GM21423 (cell line): ENCODE results near the gene BPI.
"Not testable (repeated sequence)": the region's sequence is repeated elsewhere in the genome, so short reads cannot be mapped to it uniquely, and the experiment has no call there.

ENCODE experiments used
- ATAC-seq: cut with Tn5 transposase; IDR thresholded peaks from one replicate; pipeline ENCODE4 v1.9.1; 2021; ENCODE audit warnings: mild to moderate bottlenecking, moderate library complexity; ENCODE audit not compliant: unreplicated experiment

The BPI gene

DNA sequence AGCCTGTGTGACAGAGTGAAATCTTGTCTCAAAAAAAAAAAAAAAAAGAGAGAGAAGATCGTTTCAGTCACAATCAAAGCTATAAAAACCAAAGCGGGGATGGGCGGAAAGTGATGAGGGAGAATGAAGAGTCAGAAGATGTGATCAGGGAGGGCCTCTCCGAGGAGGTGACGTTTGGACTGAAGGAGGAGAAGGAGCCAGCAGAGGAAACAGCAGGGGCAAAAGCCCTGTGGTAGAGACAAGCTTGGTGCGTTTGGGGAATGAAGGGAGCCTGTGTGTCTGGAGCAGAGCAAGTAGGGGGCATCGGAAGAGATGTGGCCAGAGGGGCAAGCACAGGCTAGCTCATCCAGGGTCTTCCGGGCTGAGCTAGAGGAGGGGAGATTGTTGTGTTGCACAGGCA is 27.9 kb downstream of the BPI start:
- no peak for ATAC-seq

DNA sequence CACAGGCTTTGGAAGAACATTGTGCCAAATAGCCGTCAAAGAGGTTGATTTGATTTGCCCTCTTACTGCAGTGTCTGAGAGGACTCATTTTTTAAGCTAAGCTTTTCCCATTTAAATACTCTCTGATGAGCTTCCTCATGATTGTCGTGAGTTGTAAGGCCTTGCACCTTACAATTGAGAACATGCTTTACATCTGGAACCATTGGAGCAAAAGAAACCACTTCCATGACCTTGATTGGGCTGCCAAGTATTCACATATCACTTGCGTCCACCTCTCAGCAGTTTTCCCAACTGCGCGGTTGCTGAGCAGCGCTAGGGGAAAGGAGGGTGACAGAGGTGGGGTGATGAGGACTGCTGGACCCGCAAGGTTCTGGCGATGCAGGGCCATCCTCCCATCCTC is 30.1 kb downstream of the BPI start:
- ATAC-seq = no peak

DNA sequence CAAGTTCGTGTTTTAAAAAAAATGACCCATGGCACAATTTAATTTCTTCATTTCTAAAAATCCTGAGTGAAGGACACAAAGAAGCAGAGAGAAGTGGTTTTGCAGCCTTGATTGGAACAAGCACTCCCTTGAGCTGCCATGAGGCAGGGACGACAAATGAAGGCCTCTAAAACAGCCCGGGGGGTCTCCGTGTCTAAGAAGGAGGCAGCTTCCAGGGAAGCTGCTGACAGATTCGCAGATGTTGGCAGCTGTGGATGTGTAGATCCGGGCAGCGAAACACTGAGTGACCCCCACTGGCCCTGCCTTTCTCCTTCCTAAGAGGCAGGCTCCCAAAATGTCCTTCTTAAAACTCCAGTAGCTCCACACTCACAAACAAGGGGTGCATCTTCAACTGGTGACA is 32.8 kb downstream of the BPI start:
- ATAC-seq = no peak

DNA sequence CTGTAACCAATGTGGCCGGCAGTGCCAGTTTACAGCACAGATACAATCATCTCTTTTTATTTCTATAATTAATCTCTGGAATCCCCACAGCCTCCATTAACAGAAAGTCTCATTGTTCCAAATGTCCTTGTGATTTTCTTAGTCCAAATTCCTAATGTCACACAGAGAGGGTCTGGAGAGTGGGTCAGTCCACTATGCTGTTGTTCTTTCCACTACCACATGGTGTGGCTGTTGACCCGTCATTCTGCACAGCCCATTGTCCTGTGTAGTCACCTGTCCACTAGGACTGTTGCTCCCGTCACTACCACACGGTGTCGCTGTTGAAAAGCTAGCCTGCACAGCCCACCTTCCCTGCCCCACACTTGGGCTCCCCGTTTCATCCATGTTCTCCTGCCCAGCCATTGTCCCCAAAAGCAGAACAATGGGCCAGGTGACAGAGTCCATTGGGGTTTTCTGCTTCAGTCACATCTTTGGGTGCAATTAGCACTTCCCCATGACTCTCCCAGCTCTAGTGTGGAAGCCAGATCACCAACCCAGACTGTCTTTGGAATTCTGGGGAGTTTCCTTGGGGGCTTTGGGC is 33.7 kb downstream of the BPI start:
- no peak for ATAC-seq

DNA sequence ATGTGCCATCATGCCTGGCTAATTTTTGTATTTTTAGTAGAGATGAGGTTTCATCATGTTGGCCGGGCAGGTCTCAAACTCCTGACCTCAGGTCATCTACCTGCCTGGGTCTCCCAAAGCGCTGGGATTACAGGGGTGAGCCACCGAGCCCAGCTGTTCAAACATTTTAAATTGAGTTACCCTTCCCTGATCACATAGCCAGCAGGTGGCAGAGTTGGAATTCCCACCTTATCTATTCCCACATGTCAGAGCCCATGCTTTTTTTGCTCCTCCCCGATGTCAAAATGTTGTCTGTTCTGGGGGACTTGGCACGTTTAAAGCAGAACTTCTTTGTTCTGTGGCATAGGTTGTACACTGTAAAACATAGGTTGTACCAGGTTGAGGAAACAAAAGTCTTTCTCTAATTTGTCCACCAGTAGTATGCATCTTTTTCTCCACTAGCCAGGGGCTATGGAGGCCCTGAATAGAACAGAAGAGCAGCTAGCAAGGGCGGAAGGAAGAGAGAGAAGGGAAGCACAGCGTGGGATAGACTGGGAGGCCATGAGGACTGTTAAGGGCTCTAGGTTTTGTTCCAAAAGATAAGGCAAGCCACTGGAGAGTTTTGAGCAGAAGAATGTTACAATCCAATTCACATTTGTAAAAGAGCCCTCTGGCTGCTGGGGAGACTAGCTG is 35.0 kb downstream of the BPI start:
- no peak for ATAC-seq

DNA sequence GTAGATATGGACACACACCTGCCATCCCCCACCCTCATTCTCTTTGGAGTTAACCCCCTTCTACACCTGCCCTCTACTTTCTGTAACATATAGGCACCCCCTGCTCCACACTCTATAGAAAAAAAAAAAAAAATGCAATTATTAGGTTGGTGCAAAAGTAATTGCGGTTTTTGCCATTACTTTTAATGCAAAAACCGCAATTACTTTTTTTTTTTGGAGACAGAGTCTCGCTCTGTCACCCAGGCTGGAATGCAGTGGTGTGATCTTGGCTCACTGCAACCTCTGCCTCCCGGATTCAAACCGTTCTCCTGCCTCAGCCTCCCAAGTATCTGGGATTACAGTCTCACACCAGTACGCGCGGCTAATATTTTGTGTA is 35.6 kb downstream of the BPI start:
- ATAC-seq = not testable (repeated sequence)

DNA sequence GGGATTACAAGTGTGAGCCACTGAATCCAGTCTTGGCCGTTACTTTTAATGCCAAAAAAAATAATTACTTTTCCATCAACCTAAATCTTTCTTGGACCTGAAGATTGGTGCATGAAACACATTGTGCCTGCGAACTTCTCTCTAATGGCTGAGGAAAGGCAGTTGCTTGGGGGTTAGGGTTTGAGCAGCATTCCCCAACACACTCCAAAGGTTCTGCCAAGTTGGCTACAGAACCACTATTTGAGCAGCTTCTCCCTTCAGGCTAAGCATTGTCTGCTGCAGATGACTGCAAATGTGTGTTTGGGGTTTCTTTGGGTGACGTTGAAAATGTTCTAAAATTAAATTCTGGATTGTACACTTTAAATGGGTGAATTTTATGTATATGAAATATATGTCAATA is 36.0 kb downstream of the BPI start:
- ATAC-seq = no peak

DNA sequence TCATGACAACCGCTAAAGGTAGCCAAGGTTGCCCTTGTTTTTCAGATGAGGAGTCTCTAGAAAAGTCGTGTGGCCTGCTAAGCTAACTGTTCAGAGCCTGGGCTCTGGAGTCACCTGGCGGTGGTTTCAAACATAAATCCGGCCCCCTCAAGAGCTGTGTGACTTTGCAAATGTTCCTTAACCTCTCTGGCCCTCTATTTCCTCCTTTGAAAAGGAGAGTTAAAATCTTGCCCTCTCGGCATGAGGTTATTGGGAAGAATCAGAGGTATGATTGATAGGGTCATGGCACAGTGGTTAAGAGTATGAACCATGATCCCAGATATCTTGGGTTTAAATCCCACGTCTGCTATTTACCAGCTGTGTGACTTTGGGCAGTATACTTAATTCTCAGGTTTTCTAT is 36.7 kb downstream of the BPI start:
- no peak for ATAC-seq

DNA sequence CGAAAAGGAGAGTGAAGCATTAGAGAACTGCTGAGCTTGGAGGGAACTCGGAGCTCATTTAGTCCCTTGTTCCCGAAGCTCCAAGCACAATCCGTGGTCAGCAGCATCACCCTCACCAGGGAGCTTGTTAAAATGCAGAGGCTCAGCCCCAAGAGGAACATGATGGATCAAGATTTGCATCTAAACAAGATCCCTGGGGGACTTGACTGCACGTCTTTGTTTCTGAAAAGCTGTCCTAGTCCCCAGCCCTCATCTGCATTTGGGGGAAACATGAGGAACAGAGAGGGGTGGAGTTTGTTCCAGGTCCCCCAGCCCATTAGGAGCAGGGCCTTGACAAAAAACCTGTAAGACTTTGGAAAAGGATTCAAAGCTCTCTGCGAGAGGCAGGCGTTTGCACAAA is 38.3 kb downstream of the BPI start:
- ATAC-seq = no peak

DNA sequence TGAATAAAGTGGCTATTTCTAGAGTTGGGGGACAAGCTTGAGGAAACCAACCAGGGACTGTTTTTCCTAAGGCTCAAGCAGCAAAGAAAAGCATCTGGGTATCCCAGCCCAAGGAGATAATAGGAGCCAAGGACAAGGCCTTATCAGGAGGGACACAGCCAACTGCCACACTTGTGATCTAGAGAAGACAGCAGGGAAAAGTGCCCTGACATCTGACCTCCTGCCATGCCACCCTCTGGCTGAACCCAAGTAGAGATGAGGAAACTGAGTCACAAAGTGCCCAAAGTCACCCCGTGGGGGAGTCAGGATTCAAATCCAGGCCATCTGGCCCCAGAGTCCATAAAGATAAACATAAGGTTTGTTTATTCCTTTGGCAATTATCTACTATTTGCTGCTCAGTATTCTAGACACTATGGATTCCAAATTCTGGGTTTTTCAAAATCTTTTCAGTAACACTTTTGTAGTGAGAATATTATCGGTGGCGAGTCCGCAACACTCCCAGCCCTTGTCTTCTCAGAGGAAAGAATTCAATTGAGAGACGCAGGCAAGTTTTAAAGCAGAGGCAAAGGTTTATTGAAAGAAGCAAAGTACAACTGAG is 38.9 kb downstream of the BPI start:
- no peak for ATAC-seq

DNA sequence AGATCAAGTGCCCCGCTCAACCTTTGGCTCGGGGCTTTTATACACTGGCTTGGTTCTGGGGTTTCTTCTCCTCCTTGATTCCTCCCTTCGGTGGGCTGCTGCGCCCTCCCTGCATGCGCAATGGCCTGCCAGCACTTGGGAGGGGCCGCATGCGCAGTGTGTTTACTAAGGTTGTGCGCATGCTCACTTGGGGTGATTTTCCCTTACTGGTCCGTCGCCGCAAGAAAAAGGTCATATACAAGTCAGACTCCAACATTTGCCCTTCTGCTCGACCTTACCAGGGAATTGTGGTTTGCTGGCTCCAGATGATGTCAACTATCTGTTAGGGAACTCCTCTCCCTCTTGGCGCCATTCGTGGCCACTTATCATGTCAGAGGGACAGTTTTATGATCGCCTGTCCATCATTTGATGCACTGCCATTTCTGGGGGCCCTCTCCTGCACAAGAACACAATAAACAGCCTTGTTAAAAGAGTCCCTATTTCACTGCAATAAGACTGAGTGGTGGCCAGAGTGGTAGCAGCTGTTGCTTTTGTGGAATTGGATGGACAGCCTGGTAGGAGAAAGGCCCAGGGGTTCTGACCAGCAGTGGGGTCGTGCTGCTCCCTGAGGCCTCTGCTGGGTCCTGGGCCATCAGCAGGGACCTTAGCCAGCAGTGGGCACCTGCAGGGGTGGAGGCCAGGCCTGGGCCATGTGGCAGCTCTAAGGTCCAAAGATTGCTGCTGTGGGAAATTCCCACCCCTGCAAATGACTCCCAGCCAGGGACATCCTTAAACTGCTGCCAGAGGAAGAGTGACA is 39.6 kb downstream of the BPI start:
- no peak for ATAC-seq

DNA sequence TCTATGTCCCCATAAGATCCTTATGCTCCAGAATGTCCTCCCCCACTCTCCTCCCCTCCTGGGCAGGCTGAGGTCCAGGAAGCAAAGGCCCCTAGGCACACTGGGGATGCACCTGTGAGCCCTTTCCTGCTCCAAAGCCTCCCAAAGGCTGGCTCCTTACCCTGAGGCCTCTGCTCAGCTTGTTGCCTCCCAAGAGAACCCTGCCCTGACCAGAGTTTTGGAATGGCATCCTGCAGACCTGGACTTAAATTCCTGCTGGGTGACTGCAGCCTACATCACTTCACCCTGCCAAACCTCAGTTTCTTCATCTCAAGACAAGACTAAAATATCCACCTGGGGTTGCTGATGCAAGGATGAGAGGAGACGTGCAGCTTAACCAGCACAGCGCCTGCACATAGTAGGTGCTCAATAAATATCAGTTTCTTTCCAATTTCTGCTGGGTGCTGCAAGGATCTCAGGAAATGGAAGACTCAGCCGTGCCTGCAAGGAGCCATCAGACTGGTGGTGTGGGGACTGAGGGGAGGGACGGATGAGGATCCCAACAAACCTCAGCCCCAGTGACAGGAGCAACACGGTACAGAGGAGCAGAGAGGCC is 40.2 kb downstream of the BPI start:
- ATAC-seq = no peak

DNA sequence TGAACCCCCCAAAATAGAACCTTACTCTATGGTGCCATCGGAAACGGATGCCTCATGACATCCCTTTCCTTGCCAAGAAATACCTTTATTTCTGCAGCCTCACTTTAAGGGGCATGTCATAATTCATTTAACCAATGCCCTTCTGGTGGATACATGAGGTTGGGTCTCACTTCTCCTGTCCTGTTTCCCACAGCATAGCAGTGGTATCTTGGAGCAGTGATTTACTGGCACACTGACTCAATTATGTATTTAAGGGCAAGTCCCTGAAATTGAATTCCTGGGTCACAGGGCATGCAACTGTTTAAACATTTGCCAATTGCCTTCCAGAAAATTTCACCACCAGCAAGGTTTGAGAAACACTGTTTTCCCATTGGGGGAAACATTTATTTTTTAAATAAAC is 41.7 kb downstream of the BPI start:
- no peak for ATAC-seq

DNA sequence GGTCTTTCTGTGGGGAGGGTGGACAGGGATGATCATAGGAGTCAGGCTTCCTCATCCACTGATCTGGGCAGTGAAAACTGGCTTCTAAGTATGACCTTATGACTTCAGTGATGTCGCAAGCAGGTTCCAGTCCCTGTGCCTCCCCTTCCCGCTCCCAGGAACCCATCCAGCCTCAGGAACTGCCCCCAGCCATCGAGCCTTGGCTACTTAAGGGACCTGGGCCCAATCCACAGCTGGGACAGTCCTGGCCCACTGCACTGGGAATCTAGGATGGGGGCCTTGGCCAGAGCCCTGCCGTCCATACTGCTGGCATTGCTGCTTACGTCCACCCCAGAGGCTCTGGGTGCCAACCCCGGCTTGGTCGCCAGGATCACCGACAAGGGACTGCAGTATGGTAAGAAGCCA is 42.3 kb downstream of the BPI start, which contains the start of gene LBP:
LBP (plus strand) TSS at position 236 of the 405 bp plus-strand sequence; CDS start at position 271, 35 bp downstream.
- ATAC-seq = no peak

DNA sequence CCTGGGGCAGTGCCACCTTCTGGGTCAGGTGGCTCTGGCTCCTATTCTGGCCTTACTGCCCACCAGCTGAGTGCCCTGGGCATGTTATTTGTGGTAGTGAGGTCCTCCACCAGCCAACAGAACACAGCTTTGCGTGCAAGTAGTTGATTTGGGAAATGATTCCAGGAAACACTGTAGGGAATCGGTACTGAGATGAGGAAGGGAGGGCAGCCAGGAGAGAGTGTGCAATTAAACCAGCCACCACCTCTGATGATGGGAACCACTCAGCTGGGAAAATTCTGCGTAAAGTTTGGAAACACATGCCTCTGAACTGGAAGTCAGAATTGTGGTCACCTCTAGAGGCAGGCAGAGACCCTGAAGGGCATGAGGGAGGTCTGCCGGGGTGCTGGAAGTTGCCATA is 42.8 kb downstream of the BPI start:
- ATAC-seq = no peak

DNA sequence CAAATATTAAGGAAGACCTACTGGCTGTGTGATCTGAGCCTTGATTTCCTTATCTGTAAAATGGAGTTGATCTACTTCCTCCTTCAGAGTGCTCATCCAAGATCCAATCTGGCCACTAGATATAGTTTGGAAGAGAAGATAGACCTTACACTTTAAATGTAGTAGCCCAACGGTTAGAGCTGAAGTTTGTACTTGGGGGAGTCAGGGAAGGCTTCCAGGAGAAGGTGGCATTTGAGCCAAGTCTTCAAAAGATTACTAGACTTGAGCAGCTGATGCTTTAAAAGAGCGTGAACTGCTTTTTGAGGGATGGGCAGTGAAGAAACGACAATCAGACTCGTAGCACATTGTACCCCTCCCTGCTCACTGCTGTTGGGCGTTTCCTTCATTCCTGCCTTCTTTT is 45.9 kb downstream of the BPI start:
- ATAC-seq = no peak

DNA sequence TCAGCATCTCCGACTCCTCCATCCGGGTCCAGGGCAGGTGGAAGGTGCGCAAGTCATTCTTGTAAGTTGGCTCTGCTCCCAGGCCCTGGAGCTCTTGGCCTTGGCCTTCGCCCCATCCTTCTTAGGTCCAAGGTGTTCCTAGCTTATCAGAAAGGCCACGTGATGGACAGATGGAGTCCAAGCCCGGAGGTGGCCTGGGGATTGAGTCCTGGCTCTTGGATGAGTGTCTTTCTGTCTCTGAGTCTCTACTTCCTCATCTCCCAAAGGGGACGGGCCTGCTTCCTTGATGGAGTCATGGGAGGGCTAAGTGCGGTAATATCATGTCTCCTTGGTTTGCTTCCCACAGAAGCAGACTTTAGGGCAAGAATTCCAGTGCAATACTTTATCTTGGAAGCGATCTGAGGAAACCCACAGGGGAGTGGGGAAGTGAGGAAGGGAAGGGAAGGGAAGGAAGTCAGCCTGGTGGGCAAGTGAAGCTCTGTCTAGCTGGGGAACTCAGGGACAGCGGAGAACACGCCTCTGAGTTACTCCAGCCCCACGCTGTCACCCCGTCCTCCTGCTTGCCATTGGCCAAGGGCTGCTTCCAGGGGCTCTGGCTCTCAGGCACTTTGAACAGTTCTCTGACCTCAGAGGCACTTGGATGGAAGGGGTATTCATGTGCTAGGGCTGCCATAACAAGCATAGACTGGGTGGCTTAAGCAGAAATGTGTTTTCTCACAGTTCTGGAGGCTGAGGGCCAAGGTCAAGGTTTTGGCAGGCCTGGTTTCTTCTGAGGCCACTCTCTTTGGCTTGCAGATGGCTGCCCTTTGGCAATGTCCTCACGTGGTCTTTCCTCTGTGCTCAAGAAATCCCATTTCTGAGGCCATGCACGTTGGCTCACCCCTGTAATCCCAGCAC is 47.2 kb downstream of the BPI start:
- ATAC-seq = no peak

DNA sequence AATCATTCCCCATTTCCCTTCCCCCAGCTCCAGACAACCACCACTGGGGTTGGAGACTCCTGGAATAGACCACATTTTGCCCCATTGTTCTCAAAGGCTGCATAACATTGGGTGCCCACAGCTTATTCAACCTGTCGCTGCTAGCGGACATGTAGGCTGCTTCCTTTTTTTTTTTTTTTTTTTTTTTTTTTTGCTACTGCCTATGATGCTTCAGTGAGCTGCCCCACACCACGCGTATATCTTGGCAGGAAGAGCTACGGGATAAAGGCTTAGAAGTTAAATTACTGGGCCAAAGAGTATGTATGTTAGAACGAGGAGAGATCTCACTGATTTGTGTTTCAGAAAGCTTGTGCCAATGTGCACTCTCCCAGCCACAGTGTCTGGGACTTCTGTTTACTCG is 49.4 kb downstream of the BPI start:
- ATAC-seq = no peak

DNA sequence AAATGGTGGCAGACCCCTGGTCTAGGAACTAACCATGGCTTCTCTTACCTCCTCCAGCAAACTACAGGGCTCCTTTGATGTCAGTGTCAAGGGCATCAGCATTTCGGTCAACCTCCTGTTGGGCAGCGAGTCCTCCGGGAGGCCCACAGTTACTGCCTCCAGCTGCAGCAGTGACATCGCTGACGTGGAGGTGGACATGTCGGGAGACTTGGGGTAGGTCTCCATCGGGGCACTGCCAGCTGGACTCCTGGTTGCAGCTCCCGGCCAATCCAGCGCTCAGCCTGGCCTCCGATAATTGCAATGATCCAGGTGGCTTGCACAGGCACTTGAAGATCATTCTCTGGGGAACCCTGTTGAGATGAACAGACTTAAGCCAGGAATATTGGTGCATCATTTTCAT is 50.3 kb downstream of the BPI start:
- no peak for ATAC-seq
